Measurements from ENCODE around the gene EDN2.

The EDN2 gene

DNA sequence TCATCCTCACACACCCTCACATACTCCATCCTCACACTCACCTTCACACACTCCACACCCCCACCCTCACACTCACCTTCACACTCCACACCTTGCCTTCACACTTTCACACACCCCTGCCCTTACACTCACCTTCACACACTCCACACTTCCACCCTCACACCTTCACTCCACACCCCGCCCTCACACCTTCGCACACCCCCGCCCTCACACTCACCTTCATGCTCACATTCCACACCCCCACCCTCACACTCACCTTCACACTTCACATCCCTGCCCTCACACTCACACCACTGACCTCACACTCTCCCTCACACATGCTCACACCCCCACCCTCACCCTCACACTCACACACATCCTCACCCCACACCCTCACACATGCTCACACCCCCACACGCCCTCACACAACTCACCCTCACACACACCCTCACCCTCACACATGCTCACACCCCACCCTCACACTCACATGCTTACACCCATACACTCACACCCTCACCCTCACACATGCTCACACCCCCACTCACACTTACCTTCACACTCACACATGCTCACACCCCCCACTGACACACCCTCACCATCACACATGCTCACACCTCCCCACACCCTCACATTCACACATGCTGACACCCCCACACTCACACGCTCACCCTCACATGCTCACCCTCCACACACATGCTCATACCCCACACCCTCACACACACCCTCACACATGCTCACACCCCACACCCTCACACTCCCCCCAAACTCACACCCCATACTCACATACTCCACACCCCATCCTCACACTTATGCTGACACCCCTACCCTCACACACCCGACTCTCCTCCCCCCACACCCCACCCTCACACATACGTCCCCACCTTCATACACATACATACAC, 44.5 kb upstream of the EDN2 start:
- H3K4me3 ChIP-seq (ENCODE audit: low read depth, low read length) = no peak overlapping the region
- TF ChIP-seq, protein P1, sequence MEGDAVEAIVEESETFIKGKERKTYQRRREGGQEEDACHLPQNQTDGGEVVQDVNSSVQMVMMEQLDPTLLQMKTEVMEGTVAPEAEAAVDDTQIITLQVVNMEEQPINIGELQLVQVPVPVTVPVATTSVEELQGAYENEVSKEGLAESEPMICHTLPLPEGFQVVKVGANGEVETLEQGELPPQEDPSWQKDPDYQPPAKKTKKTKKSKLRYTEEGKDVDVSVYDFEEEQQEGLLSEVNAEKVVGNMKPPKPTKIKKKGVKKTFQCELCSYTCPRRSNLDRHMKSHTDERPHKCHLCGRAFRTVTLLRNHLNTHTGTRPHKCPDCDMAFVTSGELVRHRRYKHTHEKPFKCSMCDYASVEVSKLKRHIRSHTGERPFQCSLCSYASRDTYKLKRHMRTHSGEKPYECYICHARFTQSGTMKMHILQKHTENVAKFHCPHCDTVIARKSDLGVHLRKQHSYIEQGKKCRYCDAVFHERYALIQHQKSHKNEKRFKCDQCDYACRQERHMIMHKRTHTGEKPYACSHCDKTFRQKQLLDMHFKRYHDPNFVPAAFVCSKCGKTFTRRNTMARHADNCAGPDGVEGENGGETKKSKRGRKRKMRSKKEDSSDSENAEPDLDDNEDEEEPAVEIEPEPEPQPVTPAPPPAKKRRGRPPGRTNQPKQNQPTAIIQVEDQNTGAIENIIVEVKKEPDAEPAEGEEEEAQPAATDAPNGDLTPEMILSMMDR (conservative IDR thresholded peaks at IDR 0.05; ENCODE audit: low read depth, low read length) = no peak
- DNase-seq (ENCODE audit: low read depth) = no peak

DNA sequence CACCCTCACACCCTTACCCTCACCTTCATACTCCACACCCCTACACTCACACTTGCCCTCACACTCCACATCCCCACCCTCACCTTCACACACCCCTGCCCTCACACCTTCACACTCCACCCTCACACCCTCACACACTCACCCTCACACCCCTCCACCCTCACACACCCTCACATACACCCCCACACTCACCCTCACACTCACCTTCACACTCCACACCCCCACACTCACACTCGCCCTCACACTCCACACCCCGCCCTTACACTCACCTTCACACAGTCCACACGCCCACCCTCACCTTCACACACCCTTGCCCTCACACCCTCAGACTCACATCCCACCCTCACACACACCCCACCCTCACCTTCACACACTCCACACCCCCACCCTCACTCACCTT, 43.6 kb upstream of the EDN2 start:
- TF ChIP-seq, protein P1 (conservative IDR thresholded peaks at IDR 0.05; ENCODE audit: low read depth, low read length) = no peak
- DNase-seq (ENCODE audit: low read depth) = no peak
- H3K4me3 ChIP-seq (ENCODE audit: low read depth, low read length) = no peak overlapping the region

- TF ChIP-seq, protein P1 (conservative IDR thresholded peaks at IDR 0.05; ENCODE audit: low read depth, low read length) = no peak
- no peak overlapping the region for H3K4me3 ChIP-seq (ENCODE audit: low read depth, low read length)
- DNase-seq (ENCODE audit: low read depth) = no peak
Observed at GRCh38 chr1:41526956-41527561, 42.6 kb upstream of the EDN2 start.

DNA sequence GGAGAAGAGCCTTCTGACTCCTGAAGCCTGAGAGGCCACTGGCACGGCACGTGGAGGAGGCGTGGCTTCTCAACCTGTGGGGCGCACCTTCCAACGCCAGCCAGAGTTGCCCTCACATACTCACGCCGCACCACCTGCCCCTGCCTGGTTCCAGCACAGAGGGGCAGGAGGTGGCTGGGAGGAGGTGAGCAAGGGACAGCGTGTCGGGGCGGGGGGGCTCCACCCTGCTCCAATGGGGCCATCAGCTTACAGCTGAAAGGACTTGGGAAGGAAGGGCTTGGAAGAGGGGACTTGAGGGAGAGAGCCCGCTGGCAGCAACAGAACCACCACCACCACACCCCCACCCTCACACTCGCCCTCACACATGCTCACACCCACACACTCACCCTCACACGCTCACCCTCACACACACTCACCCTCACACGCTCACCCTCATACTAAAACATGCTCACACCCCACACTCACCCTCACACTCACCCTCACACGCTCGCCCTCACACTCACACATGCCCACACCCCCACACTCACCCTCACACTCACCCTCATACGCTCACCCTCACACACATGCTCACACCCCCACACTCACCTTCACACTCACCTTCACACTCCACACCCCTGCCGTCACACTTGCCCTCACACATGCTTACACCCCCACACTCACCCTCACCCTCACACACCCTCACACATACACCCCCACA, 41.6 kb upstream of the EDN2 start:
- H3K4me3 ChIP-seq (ENCODE audit: low read depth, low read length) = no peak overlapping the region
- TF ChIP-seq, protein P1 (conservative IDR thresholded peaks at IDR 0.05; ENCODE audit: low read depth, low read length) = no peak
- no peak for DNase-seq (ENCODE audit: low read depth)

- no peak for DNase-seq (ENCODE audit: low read depth)
- no peak overlapping the region for H3K4me3 ChIP-seq (ENCODE audit: low read depth, low read length)
- TF ChIP-seq, protein P1 (conservative IDR thresholded peaks at IDR 0.05; ENCODE audit: low read depth, low read length) = no peak
Observed at GRCh38 chr1:41524676-41525675, 40.5 kb upstream of the EDN2 start.

DNA sequence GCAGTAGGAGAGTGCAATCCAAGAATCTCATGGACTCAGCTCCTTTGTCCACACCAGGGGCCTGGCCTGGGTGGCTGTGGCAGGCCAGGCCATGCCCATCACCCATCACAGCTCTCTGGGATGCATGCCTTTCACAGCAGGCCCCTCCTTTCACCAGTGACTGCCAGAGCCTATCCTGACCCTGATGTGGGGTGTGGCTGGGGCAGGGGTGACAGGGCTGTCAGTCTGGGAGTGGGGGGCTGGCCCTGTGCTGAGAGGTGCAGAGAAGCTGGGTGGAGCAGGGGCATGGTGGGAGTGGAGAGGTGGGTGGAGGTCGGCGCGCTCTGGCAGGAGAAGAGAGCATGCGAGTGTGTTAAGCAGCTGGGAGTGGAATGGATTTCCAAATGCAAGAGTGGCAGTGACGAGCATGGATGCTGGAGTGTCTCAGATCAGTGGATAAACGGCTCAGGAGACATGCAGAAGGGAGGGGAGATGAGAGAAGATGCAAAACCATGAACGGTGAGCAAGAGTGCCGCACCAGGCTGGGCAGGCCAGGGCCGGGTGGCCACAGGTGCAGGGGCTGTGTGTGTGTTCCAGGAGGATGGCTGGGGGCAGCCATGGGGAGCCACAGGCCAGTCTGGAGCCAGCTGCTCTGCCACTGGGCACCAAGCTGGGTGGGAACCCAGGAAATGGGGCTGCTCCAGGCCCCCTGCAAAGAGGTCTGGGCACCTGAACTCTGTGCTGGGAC, 39.6 kb upstream of the EDN2 start:
- no peak for DNase-seq (ENCODE audit: low read depth)
- no peak overlapping the region for H3K4me3 ChIP-seq (ENCODE audit: low read depth, low read length)
- TF ChIP-seq, protein P1 (conservative IDR thresholded peaks at IDR 0.05; ENCODE audit: low read depth, low read length) = no peak

Data from choroid plexus epithelial cell (primary cell).